Measurements from ENCODE around the gene PATE2. TPM values are rescaled to one million over a fixed set of nuclear protein-coding genes. Genes with fewer than 3 reads are reported as not detected.

PATE2 gene
- total and polyA plus RNA-seq, 2 of the 4 experiments (the other 2 are of a cell fraction) = not detected

DNA sequence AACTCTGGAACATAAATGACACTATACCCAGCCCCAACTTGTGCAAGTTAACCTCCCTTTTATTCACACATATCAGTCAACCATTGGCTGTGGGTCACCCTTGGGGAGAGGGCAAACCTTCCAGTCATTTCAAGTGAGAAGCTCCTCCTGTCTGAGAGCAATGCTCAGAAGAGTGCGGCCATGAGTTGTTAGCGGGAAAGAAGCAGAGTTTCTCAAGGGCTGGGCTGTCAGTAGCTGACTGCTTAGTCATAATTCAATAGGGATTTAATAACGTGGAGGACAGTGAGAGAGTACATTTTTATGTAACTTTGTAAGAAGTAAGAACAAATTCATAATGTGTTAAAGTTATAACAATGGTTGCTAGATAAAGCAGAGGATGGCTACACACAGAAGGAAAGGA is 5.1 kb downstream of the PATE2 start:
- no peaks in the 10 kb centered on the region; the same call in 1 of the 2 replicates for H3K27me3 ChIP-seq (ENCODE audit: control insufficient read depth, insufficient read depth, low read length)
- dilution Hi-C loops (cut with HindIII; ENCODE audit: low sequenced_read_pairs, unreplicated experiment) (no loop called here), in situ Hi-C loops (cut with MboI; ENCODE audit: low sequenced_read_pairs) (no loop called here), intact Hi-C loops (cut with micrococcal nuclease) (no loop called here)
- no peak overlapping the region for H3K56ac ChIP-seq (ENCODE audit: extremely low read depth, insufficient read depth, low read length)
- no peak overlapping the region for H3K27ac ChIP-seq (ENCODE audit: insufficient read depth, low read length)
- H2BK20ac ChIP-seq (ENCODE audit: low read depth, low read length) = no peak overlapping the region
- H2AK9ac ChIP-seq (replicated peaks; ENCODE audit: low read depth, low read length, poor library complexity) = no peak overlapping the region
- H3K23ac ChIP-seq (ENCODE audit: low read depth, low read length) = no peak overlapping the region
- WGBS, 2 experiments (ENCODE audit: extremely low coverage in 2 of 2, insufficient read length in 1 of 2) = 70% methylated on average over 2 of the region's 3 CpGs; no CpG with 5 or more reads in 1 of the 2 experiments
- H2AFZ ChIP-seq (replicated peaks; ENCODE audit: low read length, poor library complexity) = no peak overlapping the region
- POLR2A ChIA-PET (ENCODE audit: unreplicated experiment) = no interaction called here
- H3K18ac ChIP-seq (ENCODE audit: low read depth, low read length) = no peak overlapping the region
- no peak for ATAC-seq (ENCODE audit: low read depth)
- H3K79me1 ChIP-seq (ENCODE audit: low read depth in 1 of 2, low read length in 2 of 2) = no peaks in the 10 kb centered on the region
- BruUV-seq (replicated peaks) = no TSS peak
- no peaks in the 10 kb centered on the region for H3K36me3 ChIP-seq (ENCODE audit: control insufficient read depth, insufficient read depth, low read length)
- no peak overlapping the region for H3K9ac ChIP-seq (ENCODE audit: low read depth, low read length)
- no peak overlapping the region for H2AK5ac ChIP-seq (ENCODE audit: low read depth, low read length)
- no peak overlapping the region for H4K8ac ChIP-seq (ENCODE audit: low read depth in 2 of 2, low read length in 2 of 2)
- no peaks in the 10 kb centered on the region for H3K9me1 ChIP-seq (ENCODE audit: insufficient read depth, low read length)
- H2BK5ac ChIP-seq (ENCODE audit: low read depth, low read length, poor library complexity, severe bottlenecking) = no peak overlapping the region
- TF ChIP-seq CHD1 (IDR thresholded peaks at IDR 0.05; ENCODE audit: low read depth, low read length) (no peak), RAD21 (IDR thresholded peaks at IDR 0.05; ENCODE audit: low read length) (no peak), BHLHE40 (IDR thresholded peaks at IDR 0.05; ENCODE audit: low read depth, low read length) (no peak)
- no peak for DNase-seq
- no peak overlapping the region for H4K91ac ChIP-seq (ENCODE audit: insufficient read depth, low read depth, low read length)
- H2BK120ac ChIP-seq (ENCODE audit: low read depth, low read length) = no peak overlapping the region
- no peak overlapping the region for H3K4me2 ChIP-seq (ENCODE audit: low read depth, low read length)
- no peak overlapping the region for H3K4ac ChIP-seq (ENCODE audit: low read depth, low read length)
- no peaks in the 10 kb centered on the region for H3K9me3 ChIP-seq (ENCODE audit: control insufficient read depth, insufficient read depth, low read length)
- no peaks in the 10 kb centered on the region for H4K20me1 ChIP-seq (ENCODE audit: insufficient read depth, low read length)
- H3K4me1 ChIP-seq (ENCODE audit: control insufficient read depth, insufficient read depth, low read length) = no peaks in the 10 kb centered on the region
- no peak overlapping the region for H4K5ac ChIP-seq (ENCODE audit: low read depth, low read length)
- H2BK15ac ChIP-seq (ENCODE audit: low read depth, low read length) = no peak overlapping the region
- H3K4me3 ChIP-seq (ENCODE audit: insufficient read depth, low read depth, low read length) = no peak overlapping the region
- CTCF ChIA-PET = no interaction called here
- H3K14ac ChIP-seq (replicated peaks; ENCODE audit: low read depth, low read length) = no peak overlapping the region
